Hepatocyte (in vitro differentiated cells): ENCODE results near the gene HNMT.

Experiments used
- EZH2phosphoT487 ChIP-seq: fragments of 200-600 bp; sonication (generic); IDR thresholded peaks from one replicate; pipeline ENCODE4 v1.6.1; 2018; ENCODE audit warnings: antibody characterized with exemption, mild to moderate bottlenecking, low read depth, moderate library complexity; ENCODE audit not compliant: unreplicated experiment, severe bottlenecking
- TF ChIP-seq, protein P1 (sequence below): fragments of 200-600 bp; sonication (generic); IDR thresholded peaks from 2 replicates; pipeline ENCODE4 v1.5.1; 2016; ENCODE audit warnings: antibody characterized with exemption, mild to moderate bottlenecking; ENCODE audit not compliant: poor library complexity

DNA sequence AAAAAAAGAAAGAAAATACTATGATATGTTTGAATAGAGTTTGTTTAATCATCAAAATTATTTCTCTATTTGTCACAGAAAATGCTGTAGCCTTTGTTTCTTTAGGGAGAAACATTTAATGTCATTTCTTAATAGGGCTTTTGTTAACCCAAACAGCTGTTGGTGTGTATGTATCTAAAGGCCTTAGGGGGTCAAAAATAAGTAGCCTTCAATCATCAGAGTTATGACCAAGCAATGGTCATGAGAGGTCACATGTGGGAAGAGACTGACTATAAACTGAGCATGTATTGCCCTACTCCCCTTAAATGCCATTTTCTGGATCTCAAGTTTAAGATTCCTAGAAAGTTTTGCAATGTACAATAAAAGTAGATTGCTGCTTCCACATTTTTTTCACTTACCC is 22.7 kb downstream of the HNMT start:
- TF ChIP-seq, protein P1, sequence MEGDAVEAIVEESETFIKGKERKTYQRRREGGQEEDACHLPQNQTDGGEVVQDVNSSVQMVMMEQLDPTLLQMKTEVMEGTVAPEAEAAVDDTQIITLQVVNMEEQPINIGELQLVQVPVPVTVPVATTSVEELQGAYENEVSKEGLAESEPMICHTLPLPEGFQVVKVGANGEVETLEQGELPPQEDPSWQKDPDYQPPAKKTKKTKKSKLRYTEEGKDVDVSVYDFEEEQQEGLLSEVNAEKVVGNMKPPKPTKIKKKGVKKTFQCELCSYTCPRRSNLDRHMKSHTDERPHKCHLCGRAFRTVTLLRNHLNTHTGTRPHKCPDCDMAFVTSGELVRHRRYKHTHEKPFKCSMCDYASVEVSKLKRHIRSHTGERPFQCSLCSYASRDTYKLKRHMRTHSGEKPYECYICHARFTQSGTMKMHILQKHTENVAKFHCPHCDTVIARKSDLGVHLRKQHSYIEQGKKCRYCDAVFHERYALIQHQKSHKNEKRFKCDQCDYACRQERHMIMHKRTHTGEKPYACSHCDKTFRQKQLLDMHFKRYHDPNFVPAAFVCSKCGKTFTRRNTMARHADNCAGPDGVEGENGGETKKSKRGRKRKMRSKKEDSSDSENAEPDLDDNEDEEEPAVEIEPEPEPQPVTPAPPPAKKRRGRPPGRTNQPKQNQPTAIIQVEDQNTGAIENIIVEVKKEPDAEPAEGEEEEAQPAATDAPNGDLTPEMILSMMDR, result no peak
- no peak for TF ChIP-seq EZH2phosphoT487
